Neural cell (in vitro differentiated cells): ENCODE measurements around the gene IL25.

Experiments
- CTCF ChIP-seq: fragments of 450-650 bp; IDR thresholded peaks from 2 replicates; pipeline ENCODE4 v1.5.1; 2014; ENCODE audit warnings: antibody characterized with exemption, mild to moderate bottlenecking, moderate library complexity; ENCODE audit not compliant: poor library complexity, severe bottlenecking
- EP300 ChIP-seq: fragments of 450-650 bp; conservative IDR thresholded peaks from 2 replicates; pipeline ENCODE4 v1.6.1; 2014; ENCODE audit warnings: antibody characterized with exemption, mild to moderate bottlenecking, moderate library complexity; ENCODE audit not compliant: poor library complexity, severe bottlenecking
- EZH2 ChIP-seq: fragments of 200-600, 300-800 bp; shearing (Covaris generic), sonication (generic); IDR thresholded peaks from 2 replicates; pipeline ENCODE4 v1.6.1; 2014; ENCODE audit warnings: antibody characterized with exemption, low read length, borderline replicate concordance, mild to moderate bottlenecking; ENCODE audit not compliant: insufficient read depth, poor library complexity, severe bottlenecking
- MXI1 ChIP-seq: fragments of 450-650 bp; conservative IDR thresholded peaks from 2 replicates; pipeline ENCODE4 v1.6.1; 2014; ENCODE audit warnings: antibody characterized with exemption, mild to moderate bottlenecking; ENCODE audit not compliant: poor library complexity, severe bottlenecking
- POLR2AphosphoS5 ChIP-seq: IDR thresholded peaks from 2 replicates; pipeline ENCODE4 v1.6.1; 2012
- RAD21 ChIP-seq: fragments of 450-650 bp; conservative IDR thresholded peaks from 2 replicates; pipeline ENCODE4 v1.6.1; 2014; ENCODE audit warnings: antibody characterized with exemption, mild to moderate bottlenecking, moderate library complexity
- SMC3 ChIP-seq: fragments of 450-650 bp; conservative IDR thresholded peaks from 2 replicates; pipeline ENCODE4 v1.6.1; 2014; ENCODE audit warnings: antibody characterized with exemption, mild to moderate bottlenecking, moderate library complexity; ENCODE audit not compliant: poor library complexity

GRCh38 chr14:23359722-23360447, 12.7 kb upstream of the IL25 start:
- no peak for TF ChIP-seq CTCF
- TF ChIP-seq POLR2AphosphoS5, result no peak
- no peak for TF ChIP-seq MXI1
- no peak for TF ChIP-seq EP300
- no peak for TF ChIP-seq RAD21
- TF ChIP-seq SMC3, result no peak
- no peak for TF ChIP-seq EZH2
